HPDE6-E6E7 (cell line): ENCODE measurements around the gene LMCD1.

ENCODE experiments used
- DNase-seq: peaks from one replicate; pipeline ENCODE4 v3.0.0; 2011; ENCODE audit warnings: missing footprints; ENCODE audit errors: extremely low spot score

LMCD1 gene

GRCh38 chr3:8536096-8537056 is 34.8 kb downstream of the LMCD1 start:
- DNase-seq = no peak

- DNase-seq = no peak
Measured at GRCh38 chr3:8537440-8537839, 35.8 kb downstream of the LMCD1 start.

- DNase-seq = no peak
Measured at GRCh38 chr3:8538223-8538622, 36.6 kb downstream of the LMCD1 start.

GRCh38 chr3:8538913-8539312 is 37.3 kb downstream of the LMCD1 start:
- no peak for DNase-seq

- no peak for DNase-seq
Measured at GRCh38 chr3:8539419-8539818, 37.8 kb downstream of the LMCD1 start.

- DNase-seq = no peak
Measured at GRCh38 chr3:8540456-8540855, 38.8 kb downstream of the LMCD1 start.

- DNase-seq = no peak
Measured at GRCh38 chr3:8541486-8541885, 39.9 kb downstream of the LMCD1 start.

- no peak for DNase-seq
Measured at GRCh38 chr3:8542190-8543135, 40.8 kb downstream of the LMCD1 start.

GRCh38 chr3:8546609-8547008 is 45.0 kb downstream of the LMCD1 start:
- no peak for DNase-seq

GRCh38 chr3:8548502-8549275 is 47.1 kb downstream of the LMCD1 start:
- DNase-seq = no peak

- no peak for DNase-seq
Measured at GRCh38 chr3:8549354-8549753, 47.7 kb downstream of the LMCD1 start.

- DNase-seq = no peak
Measured at GRCh38 chr3:8550611-8551010, 49.0 kb downstream of the LMCD1 start.

- DNase-seq = no peak
Measured at GRCh38 chr3:8552223-8552762, 50.7 kb downstream of the LMCD1 start.

- no peak for DNase-seq
Measured at GRCh38 chr3:8553405-8553804, 51.8 kb downstream of the LMCD1 start.

- no peak for DNase-seq
Measured at GRCh38 chr3:8554696-8555095, 53.1 kb downstream of the LMCD1 start.

- no peak for DNase-seq
Measured at GRCh38 chr3:8555113-8555661, 53.6 kb downstream of the LMCD1 start.

GRCh38 chr3:8555725-8556472 is 54.3 kb downstream of the LMCD1 start:
- no peak for DNase-seq

GRCh38 chr3:8556473-8556869 is 54.8 kb downstream of the LMCD1 start:
- DNase-seq = no peak

GRCh38 chr3:8557298-8557697 is 55.7 kb downstream of the LMCD1 start:
- no peak for DNase-seq

- DNase-seq = no peak
Measured at GRCh38 chr3:8558645-8559044, 57.0 kb downstream of the LMCD1 start.
